HEK293T (cell line): ENCODE measurements around the gene CHAF1A.

Source experiments
- CTCF ChIA-PET: fragments of 350-600 bp; formaldehyde crosslinking; extraction: SDS; loops from one replicate; lab custom pipeline; 2021; ENCODE audit warnings: antibody characterized with exemption, inconsistent platforms; lab: Yijun Ruan, JAX
- POLR2A ChIA-PET: fragments of 350-600 bp; formaldehyde crosslinking; extraction: SDS; loops from one replicate; lab custom pipeline; 2020; ENCODE audit warnings: antibody characterized with exemption, inconsistent platforms; lab: Yijun Ruan, JAX
- DNase-seq: peaks from one replicate; pipeline ENCODE4 v3.0.0; 2012; ENCODE audit warnings: mixed read lengths; ENCODE audit errors: extremely low spot score
- ARNT ChIP-seq: fragments of 450-650 bp; IDR thresholded peaks from 2 replicates; pipeline ENCODE4 v1.6.1; 2017; ENCODE audit warnings: mild to moderate bottlenecking
- BHLHE40 ChIP-seq: fragments of 450-650 bp; IDR thresholded peaks from 2 replicates; pipeline ENCODE4 v1.6.1; 2016; ENCODE audit warnings: mild to moderate bottlenecking, moderate library complexity, borderline replicate concordance
- CTBP1 ChIP-seq: fragments of 450-650 bp; IDR thresholded peaks from 2 replicates; pipeline ENCODE4 v1.6.1; 2016; ENCODE audit warnings: borderline replicate concordance
- ELF4 ChIP-seq: fragments of 450-650 bp; IDR thresholded peaks from 2 replicates; pipeline ENCODE4 v1.6.1; 2017; ENCODE audit warnings: antibody characterized with exemption
- FOXA1 ChIP-seq: fragments of 450-650 bp; IDR thresholded peaks from 2 replicates; pipeline ENCODE4 v1.6.1; 2016; ENCODE audit warnings: mild to moderate bottlenecking
- FOXK2 ChIP-seq: fragments of 450-650 bp; IDR thresholded peaks from 2 replicates; pipeline ENCODE4 v1.6.1; 2016; ENCODE audit warnings: mild to moderate bottlenecking
- FOXM1 ChIP-seq: fragments of 450-650 bp; IDR thresholded peaks from 2 replicates; pipeline ENCODE4 v1.6.1; 2017; ENCODE audit warnings: mild to moderate bottlenecking, borderline replicate concordance
- HDGF ChIP-seq: fragments of 450-650 bp; IDR thresholded peaks from 2 replicates; pipeline ENCODE4 v1.6.1; 2017; ENCODE audit warnings: antibody characterized with exemption, borderline replicate concordance
- L3MBTL2 ChIP-seq: fragments of 450-650 bp; conservative IDR thresholded peaks from 2 replicates; pipeline ENCODE4 v1.6.1; 2016; ENCODE audit warnings: mild to moderate bottlenecking
- LEF1 ChIP-seq: fragments of 450-650 bp; IDR thresholded peaks from 2 replicates; pipeline ENCODE4 v1.6.1; 2017; ENCODE audit warnings: mild to moderate bottlenecking, borderline replicate concordance
- NFRKB ChIP-seq: fragments of 450-650 bp; IDR thresholded peaks from 2 replicates; pipeline ENCODE4 v1.6.1; 2016; ENCODE audit warnings: mild to moderate bottlenecking, moderate library complexity
- PKNOX1 ChIP-seq: fragments of 450-650 bp; IDR thresholded peaks from 2 replicates; pipeline ENCODE4 v1.6.1; 2016
- SP1 ChIP-seq: fragments of 450-650 bp; IDR thresholded peaks from 2 replicates; pipeline ENCODE4 v1.6.1; 2017
- SUZ12 ChIP-seq: fragments of 450-650 bp; IDR thresholded peaks from 2 replicates; pipeline ENCODE4 v1.6.1; 2016; ENCODE audit warnings: mild to moderate bottlenecking
- TARDBP ChIP-seq: fragments of 450-650 bp; IDR thresholded peaks from 2 replicates; pipeline ENCODE4 v1.6.1; 2016
- ZNF384 ChIP-seq: fragments of 450-650 bp; IDR thresholded peaks from 2 replicates; pipeline ENCODE4 v1.6.1; 2016

Gene CHAF1A

DNA sequence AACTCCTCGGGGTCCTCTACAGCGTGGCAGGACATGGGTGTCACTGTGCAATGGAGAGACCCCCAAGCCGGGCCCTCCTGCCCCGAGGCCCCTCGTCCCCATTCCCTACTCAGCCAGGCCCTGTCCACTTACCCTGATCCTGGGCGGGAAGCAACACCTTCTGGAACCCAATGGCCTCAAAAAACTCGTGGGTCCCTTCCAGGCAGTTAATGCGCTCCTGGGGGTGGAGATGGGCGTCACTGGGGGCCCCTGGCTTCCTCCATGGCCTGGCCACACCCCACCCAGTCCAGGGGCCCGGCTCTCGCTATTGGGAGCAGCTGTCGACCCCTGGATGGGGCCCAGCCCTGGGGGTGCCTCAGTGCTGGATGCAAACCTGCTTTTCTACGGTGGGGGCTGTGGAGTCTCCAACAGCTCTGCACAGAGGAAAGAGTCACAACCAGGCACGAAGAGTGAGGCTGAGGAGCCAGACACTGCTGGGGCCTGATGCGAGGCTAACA, 44.3 kb downstream of the CHAF1A start:
- POLR2A ChIA-PET = no interaction called here
- TF ChIP-seq PKNOX1 (no peak), HDGF (no peak)
- no peak for DNase-seq
- CTCF ChIA-PET = no interaction called here

- ChIA-PET POLR2A (no interaction called here), CTCF (no interaction called here)
These were observed 45.1 kb downstream of the CHAF1A start for GRCh38 chr19:4447327-4448146.

GRCh38 chr19:4448147-4448985, 45.9 kb downstream of the CHAF1A start:
- CTCF ChIA-PET = no interaction called here

More at GRCh38 chr19:4447327-4448146, 45.1 kb downstream of the CHAF1A start:
- TF ChIP-seq TARDBP (no peak), CTBP1 (no peak), ZNF384 (no peak), SUZ12 (no peak), PKNOX1 (no peak), L3MBTL2 (no peak), ELF4 (no peak)
- no peak for DNase-seq

DNA sequence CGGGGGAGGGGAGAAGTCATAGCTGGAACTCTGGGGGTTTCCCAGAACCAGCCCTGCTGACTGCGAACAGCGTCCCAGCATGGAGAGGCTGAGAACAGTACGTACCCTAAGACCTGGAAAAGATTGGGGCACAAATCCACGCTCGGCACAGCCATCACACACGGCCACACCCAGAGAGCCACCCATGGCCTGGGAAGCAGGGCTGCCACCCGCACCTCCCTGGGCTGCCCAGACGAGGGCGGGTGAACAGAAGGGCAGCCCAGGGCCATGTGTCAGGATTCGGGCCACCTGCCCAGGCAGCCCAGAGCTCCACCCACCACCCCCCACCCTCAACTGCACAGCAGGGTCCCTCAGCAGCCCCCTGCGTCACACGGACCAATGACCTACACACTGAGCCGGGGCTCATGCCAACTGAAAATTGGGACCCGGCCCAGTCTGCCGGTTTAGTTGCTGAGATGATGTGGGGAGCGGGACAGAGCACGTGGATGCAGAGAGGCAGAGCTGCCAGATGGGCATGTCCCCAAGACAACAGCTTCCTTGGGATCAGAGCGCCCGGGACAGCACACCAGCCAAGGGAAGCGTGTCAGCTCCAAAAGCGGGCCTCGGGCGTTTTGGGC, 46.7 kb downstream of the CHAF1A start:
- CTCF ChIA-PET = no interaction called here
- TF ChIP-seq SUZ12 (no peak), FOXA1 (no peak), ZNF384 (no peak), ELF4 (no peak), NFRKB (no peak), HDGF (no peak), CTBP1 (no peak), L3MBTL2 (no peak), LEF1 (no peak), BHLHE40 (no peak), FOXM1 (no peak), PKNOX1 (no peak)
- DNase-seq = no peak
- POLR2A ChIA-PET = interaction anchor here (1.5 kb wide), 1 partner anchor 22 kb away, joined by 5 read pairs; the partner anchor contains the start of gene HDGFL2

More at GRCh38 chr19:4448147-4448985, 45.9 kb downstream of the CHAF1A start:
- DNase-seq = no peak
- no peak for TF ChIP-seq SUZ12
- TF ChIP-seq FOXK2 = no peak
- no peak for TF ChIP-seq FOXA1
- no peak for TF ChIP-seq HDGF
- TF ChIP-seq SP1 = no peak
- TF ChIP-seq ZNF384 = no peak
- TF ChIP-seq CTBP1 = no peak
- no peak for TF ChIP-seq FOXM1
- POLR2A ChIA-PET = interaction anchor here (1.5 kb wide), 1 partner anchor 23 kb away, joined by 5 read pairs; the partner anchor contains the start of gene HDGFL2

DNA sequence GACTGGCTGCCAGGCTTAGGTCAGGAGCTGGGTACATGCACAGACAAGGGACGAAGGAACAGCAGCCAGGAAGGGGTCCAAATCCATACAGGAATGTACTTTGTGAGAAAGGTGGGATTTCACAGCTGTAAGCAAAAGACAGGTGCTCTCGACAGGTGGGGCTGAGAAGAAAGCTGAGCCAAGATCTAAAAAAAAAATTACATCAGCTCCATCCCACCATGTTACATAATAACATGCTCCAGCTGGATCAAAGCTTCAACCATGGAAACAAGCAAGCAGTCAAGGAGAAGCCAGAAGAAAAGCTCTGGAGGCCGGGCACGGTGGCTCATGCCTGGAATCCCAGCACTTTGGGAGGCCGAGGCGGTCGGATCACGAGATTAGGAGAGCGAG, 47.2 kb downstream of the CHAF1A start:
- POLR2A ChIA-PET = interaction anchor here (1.5 kb wide), 1 partner anchor 22 kb away, joined by 5 read pairs; the partner anchor contains the start of gene HDGFL2
- CTCF ChIA-PET = interaction anchor here (0.6 kb wide), 1 partner anchor 39 kb away, joined by 3 read pairs; no protein-coding TSS in a partner anchor
- TF ChIP-seq ZNF384 (no peak), PKNOX1 (no peak), ARNT (no peak), NFRKB (no peak), HDGF (no peak), FOXM1 (no peak), TARDBP (no peak), CTBP1 (no peak), LEF1 (no peak), L3MBTL2 (no peak), FOXA1 (no peak)
- no peak for DNase-seq
